A673 (cell line): Measurements from ENCODE around the gene ZNF132. TPM values are rescaled to one million over a fixed set of nuclear protein-coding genes. Genes with fewer than 3 reads are reported as not detected.
A peak's percentile ranks its signal among the peaks of the same experiment; 100 is the strongest.
"Not testable (repeated sequence)": the region's sequence is repeated elsewhere in the genome, so short reads cannot be mapped to it uniquely, and the experiment has no call there.

Experiments used
- BruUV-seq: library from RNA; stranded (reverse); fragments of 400-500 nt; replicated peaks from 2 replicates; lab custom pipeline; 2021; lab: Mats Ljungman, UMichigan
- CTCF ChIA-PET: fragments of 300-600 bp; sonication (Branson Sonifier 250); formaldehyde crosslinking; loops from one replicate; lab custom pipeline; 2022; ENCODE audit warnings: antibody characterized with exemption; lab: Charles Lee
- POLR2A ChIA-PET: fragments of 300-600 bp; sonication (Branson Sonifier 250); formaldehyde crosslinking; loops from one replicate; lab custom pipeline; 2022; ENCODE audit warnings: antibody characterized with exemption; ENCODE audit not compliant: low non-redundant PET; lab: Charles Lee
- DNase-seq: peaks from one replicate; pipeline ENCODE4 v3.0.0-alpha.2; 2015; ENCODE audit warnings: low spot score
- H3K27ac ChIP-seq: fragments of 200-600 bp; sonication (generic); 2 replicates; pipeline ENCODE4 v1.5.1; 2016; ENCODE audit warnings: mixed run types, low read depth, mild to moderate bottlenecking, mixed read lengths, antibody characterized with exemption, low read length; ENCODE audit not compliant: poor library complexity, severe bottlenecking
- H3K27me3 ChIP-seq: fragments of 200-600 bp; sonication (generic); replicated peaks from 2 replicates; pipeline ENCODE4 v1.6.1; 2017; ENCODE audit warnings: mixed run types, low read depth, mild to moderate bottlenecking, mixed read lengths, antibody characterized with exemption, low read length; ENCODE audit not compliant: insufficient read depth, poor library complexity
- H3K36me3 ChIP-seq: fragments of 200-600 bp; sonication (generic); 2 replicates; pipeline ENCODE4 v1.6.1; 2016; ENCODE audit warnings: mixed run types, mild to moderate bottlenecking, mixed read lengths, antibody characterized with exemption, low read length; ENCODE audit not compliant: insufficient read depth, poor library complexity, severe bottlenecking
- H3K4me1 ChIP-seq: fragments of 200-600 bp; sonication (generic); 2 replicates; pipeline ENCODE4 v1.6.1; 2017; ENCODE audit warnings: mixed run types, mild to moderate bottlenecking, mixed read lengths, antibody characterized with exemption, low read length; ENCODE audit not compliant: insufficient read depth, poor library complexity, severe bottlenecking
- H3K4me3 ChIP-seq: fragments of 200-600 bp; sonication (generic); 2 replicates; pipeline ENCODE4 v1.5.1; 2016; ENCODE audit warnings: low read depth, mixed run types, mild to moderate bottlenecking, mixed read lengths, low read length; ENCODE audit not compliant: poor library complexity, severe bottlenecking
- H3K9me3 ChIP-seq: fragments of 200-600 bp; sonication (generic); 2 replicates; pipeline ENCODE4 v1.6.1; 2016; ENCODE audit warnings: mixed run types, low read depth, mild to moderate bottlenecking, mixed read lengths, antibody characterized with exemption, low read length; ENCODE audit not compliant: poor library complexity, severe bottlenecking
- EZH2 ChIP-seq: fragments of 200-600 bp; sonication (generic); IDR thresholded peaks from 2 replicates; pipeline ENCODE4 v1.6.1; 2017; ENCODE audit warnings: borderline replicate concordance, low read depth, mild to moderate bottlenecking, mixed read lengths, antibody characterized with exemption, low read length; ENCODE audit not compliant: poor library complexity, severe bottlenecking
- intact Hi-C: fragments of 100-400 bp; cut with micrococcal nuclease; formaldehyde crosslinking; loops from one replicate; pipeline ENCODE4 v1.10.0; 2022; ENCODE audit not compliant: unreplicated experiment
- total RNA-seq: library from RNA; stranded (reverse); gene quantifications from 2 replicates; pipeline ENCODE4 v1.2.3, GENCODE V29; 2021
- TF ChIP-seq, protein P1 (sequence below): fragments of 300-800, 200-600 bp; sonication (generic); conservative IDR thresholded peaks from 2 replicates; pipeline ENCODE4 v1.5.1; 2017; ENCODE audit warnings: low read depth, mild to moderate bottlenecking, antibody characterized with exemption, low read length, moderate library complexity, mixed read lengths

The ZNF132 gene
- total RNA-seq, 1 experiment from 2014 or later, result 9.1 TPM

DNA sequence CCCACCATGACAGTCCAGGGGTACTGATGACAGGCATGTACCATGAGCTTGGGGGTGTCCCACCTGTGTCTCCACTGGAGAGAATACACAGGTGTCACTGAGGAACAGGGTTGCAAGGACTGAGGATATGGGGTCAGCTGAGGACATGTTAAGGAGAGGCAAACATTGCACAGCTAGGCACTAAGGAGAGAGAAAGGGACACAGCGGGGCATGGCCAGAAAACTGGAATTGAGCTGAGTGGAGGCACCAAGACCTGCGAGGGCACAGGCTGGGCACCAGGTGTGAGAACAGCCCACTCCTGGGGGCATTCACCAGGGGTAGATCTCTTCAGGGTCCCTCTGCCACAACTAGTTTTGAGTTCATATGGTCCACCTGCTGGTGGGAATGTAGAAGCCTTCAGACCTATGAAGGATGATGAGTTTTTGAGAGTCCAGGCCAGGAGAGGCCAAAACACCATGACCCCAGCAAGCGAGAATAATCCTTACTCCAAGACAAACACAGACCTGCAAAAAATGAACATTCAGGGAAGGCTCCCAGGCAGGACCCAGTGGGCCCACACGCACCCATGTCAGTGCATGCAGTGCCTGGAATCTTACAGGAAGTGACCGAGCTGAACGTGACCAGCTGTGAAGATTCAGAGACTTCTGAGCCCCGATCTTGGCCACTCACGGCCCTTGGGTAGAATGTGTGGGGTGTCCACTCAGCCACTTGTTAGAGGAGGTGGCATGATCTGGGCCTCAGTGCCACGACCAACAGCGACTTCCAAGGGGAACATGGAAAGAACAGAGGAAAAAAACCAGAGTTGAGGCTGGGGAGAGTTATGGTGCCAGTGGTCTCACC is 32.9 kb downstream of the ZNF132 start:
- ChIA-PET POLR2A (no interaction called here), CTCF (no interaction called here)
- no peaks in the 10 kb centered on the region for H3K27me3 ChIP-seq
- peaks cover 7% of the 10 kb centered on the region for H3K4me1 ChIP-seq
- H3K4me3 ChIP-seq, result peak overlapping the region; percentile 94
- no peaks in the 10 kb centered on the region for H3K9me3 ChIP-seq
- no peak for DNase-seq
- peak overlapping the region; percentile 91 for H3K27ac ChIP-seq
- TF ChIP-seq, protein P1, sequence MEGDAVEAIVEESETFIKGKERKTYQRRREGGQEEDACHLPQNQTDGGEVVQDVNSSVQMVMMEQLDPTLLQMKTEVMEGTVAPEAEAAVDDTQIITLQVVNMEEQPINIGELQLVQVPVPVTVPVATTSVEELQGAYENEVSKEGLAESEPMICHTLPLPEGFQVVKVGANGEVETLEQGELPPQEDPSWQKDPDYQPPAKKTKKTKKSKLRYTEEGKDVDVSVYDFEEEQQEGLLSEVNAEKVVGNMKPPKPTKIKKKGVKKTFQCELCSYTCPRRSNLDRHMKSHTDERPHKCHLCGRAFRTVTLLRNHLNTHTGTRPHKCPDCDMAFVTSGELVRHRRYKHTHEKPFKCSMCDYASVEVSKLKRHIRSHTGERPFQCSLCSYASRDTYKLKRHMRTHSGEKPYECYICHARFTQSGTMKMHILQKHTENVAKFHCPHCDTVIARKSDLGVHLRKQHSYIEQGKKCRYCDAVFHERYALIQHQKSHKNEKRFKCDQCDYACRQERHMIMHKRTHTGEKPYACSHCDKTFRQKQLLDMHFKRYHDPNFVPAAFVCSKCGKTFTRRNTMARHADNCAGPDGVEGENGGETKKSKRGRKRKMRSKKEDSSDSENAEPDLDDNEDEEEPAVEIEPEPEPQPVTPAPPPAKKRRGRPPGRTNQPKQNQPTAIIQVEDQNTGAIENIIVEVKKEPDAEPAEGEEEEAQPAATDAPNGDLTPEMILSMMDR, result peak; percentile 49
- no peak for TF ChIP-seq EZH2
- intact Hi-C loops, result no loop called here
- no TSS peak for BruUV-seq
- no peaks in the 10 kb centered on the region for H3K36me3 ChIP-seq

DNA sequence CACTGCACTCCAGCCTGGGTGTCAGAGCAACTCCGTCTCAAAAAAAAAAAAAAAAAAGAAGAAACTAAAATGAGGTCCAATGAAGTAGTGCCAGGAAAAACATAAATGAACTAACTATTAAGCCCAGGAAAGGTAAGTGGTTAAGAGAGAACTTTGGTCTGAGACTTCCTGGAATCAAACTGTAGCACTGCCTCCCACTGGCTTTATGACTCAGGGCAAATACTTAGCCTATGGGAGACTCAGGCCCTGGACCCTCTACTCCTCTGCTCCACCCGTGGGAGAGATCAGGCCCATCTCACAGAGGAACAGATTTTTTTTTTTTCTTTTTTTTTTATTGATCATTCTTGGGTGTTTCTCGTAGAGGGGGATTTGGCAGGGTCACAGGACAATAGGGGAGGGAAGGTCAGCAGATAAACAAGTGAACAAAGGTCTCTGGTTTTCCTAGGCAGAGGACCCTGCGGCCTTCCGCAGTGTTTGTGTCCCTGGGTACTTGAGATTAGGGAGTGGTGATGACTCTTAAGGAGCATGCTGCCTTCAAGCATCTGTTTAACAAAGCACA is 36.0 kb downstream of the ZNF132 start:
- H3K27me3 ChIP-seq, CTCF ChIA-PET, H3K9me3 ChIP-seq, intact Hi-C loops, BruUV-seq, H3K4me3 ChIP-seq, H3K36me3 ChIP-seq, H3K27ac ChIP-seq, DNase-seq: not testable (repeated sequence)
- peaks cover 17% of the 10 kb centered on the region for H3K4me1 ChIP-seq
- POLR2A ChIA-PET, result interaction anchor here (0.7 kb wide), 1 partner anchor 41 kb away, joined by 15 read pairs; no protein-coding TSS in a partner anchor

DNA sequence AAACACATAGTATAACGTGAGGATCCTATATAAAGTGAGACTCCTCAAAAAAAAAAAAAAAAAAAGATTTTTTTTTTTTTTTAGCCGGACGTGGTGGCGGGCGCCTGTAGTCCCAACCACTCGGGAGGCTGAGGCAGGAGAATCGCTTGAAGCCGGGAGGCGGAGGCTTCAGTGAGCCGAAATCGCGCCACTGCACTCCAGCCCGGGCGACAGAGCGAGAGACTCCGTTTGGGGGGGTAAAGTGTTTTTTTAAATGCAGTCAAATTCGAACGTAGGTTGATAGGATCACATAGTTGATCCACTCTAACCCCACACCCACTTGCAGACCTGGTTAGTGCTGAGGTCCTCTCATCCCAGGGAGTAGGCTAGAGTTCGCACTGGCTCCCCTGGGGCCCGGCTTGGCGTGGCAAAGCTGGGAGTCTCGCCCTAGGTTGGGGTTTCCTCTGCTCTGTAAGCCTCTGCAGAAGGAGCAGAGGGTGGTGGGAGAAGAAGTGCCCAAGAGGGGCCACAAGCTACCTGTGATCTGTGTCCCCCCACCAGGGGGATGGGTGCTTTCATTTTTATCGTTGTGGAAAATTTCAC is 38.0 kb downstream of the ZNF132 start:
- CTCF ChIA-PET, result no interaction called here
- TF ChIP-seq, protein P1, result no peak
- no peak for TF ChIP-seq EZH2
- H3K27me3 ChIP-seq, result no peaks in the 10 kb centered on the region
- no peaks in the 10 kb centered on the region for H3K9me3 ChIP-seq
- DNase-seq, result no peak
- POLR2A ChIA-PET, result no interaction called here
- H3K4me3 ChIP-seq, result peak overlapping the region; percentile 72
- peak overlapping the region; percentile 88 for H3K27ac ChIP-seq
- no peaks in the 10 kb centered on the region for H3K36me3 ChIP-seq
- H3K4me1 ChIP-seq, result peaks cover 14% of the 10 kb centered on the region
- BruUV-seq, result no TSS peak
- intact Hi-C loops, result loop anchor here (1.0 kb wide), 1 partner anchor 157 kb away; no protein-coding TSS in a partner anchor
